ENCODE data around the gene NFKBIL1.
"Not testable (repeated sequence)": the region's sequence is repeated elsewhere in the genome, so short reads cannot be mapped to it uniquely, and the experiment has no call there.

Gene NFKBIL1

GRCh38 chr6:31551371-31551770 is 4.0 kb downstream of the NFKBIL1 start:
- peak; percentile 17 for DNase-seq (ENCODE audit: low read depth)
- H3K9me3 ChIP-seq (ENCODE audit: control insufficient read depth, low read length); H3K9ac ChIP-seq (ENCODE audit: low read length); H3K4me3 ChIP-seq (ENCODE audit: low read length); H3K27me3 ChIP-seq (replicated peaks; ENCODE audit: control insufficient read depth, insufficient read depth, low read length): not testable (repeated sequence)
- Histone ChIP-seq H3K36me3 (ENCODE audit: control insufficient read depth, insufficient read depth, low read length, severe bottlenecking) (peaks cover 43% of the 10 kb centered on the region), H3K4me1 (ENCODE audit: control insufficient read depth, insufficient read depth, low read length) (peaks cover 13% of the 10 kb centered on the region)

- Histone ChIP-seq H3K9me3 (ENCODE audit: control insufficient read depth, low read length) (no peaks in the 10 kb centered on the region), H3K4me3 (ENCODE audit: low read length) (no peak overlapping the region), H3K36me3 (ENCODE audit: control insufficient read depth, insufficient read depth, low read length, severe bottlenecking) (peaks cover 46% of the 10 kb centered on the region), H3K9ac (ENCODE audit: low read length) (no peak overlapping the region), H3K27me3 (replicated peaks; ENCODE audit: control insufficient read depth, insufficient read depth, low read length) (no peaks in the 10 kb centered on the region), H3K4me1 (ENCODE audit: control insufficient read depth, insufficient read depth, low read length) (peaks cover 22% of the 10 kb centered on the region)
- DNase-seq (ENCODE audit: low read depth): no peak
These were observed 8.9 kb downstream of the NFKBIL1 start for GRCh38 chr6:31556307-31556706.

GRCh38 chr6:31557443-31558317 is 10.3 kb downstream of the NFKBIL1 start:
- DNase-seq (ENCODE audit: low read depth): no peak
- Histone ChIP-seq H3K27me3 (replicated peaks; ENCODE audit: control insufficient read depth, insufficient read depth, low read length) (no peaks in the 10 kb centered on the region), H3K4me1 (ENCODE audit: control insufficient read depth, insufficient read depth, low read length) (peaks cover 22% of the 10 kb centered on the region), H3K36me3 (ENCODE audit: control insufficient read depth, insufficient read depth, low read length, severe bottlenecking) (peaks cover 45% of the 10 kb centered on the region), H3K4me3 (ENCODE audit: low read length) (no peak overlapping the region), H3K9ac (ENCODE audit: low read length) (no peak overlapping the region), H3K9me3 (ENCODE audit: control insufficient read depth, low read length) (no peaks in the 10 kb centered on the region)

- Histone ChIP-seq H3K36me3 (ENCODE audit: control insufficient read depth, insufficient read depth, low read length, severe bottlenecking) (peaks cover 42% of the 10 kb centered on the region), H3K9ac (ENCODE audit: low read length) (no peak overlapping the region)
- no peak for DNase-seq (ENCODE audit: low read depth)
These were observed 10.9 kb downstream of the NFKBIL1 start for GRCh38 chr6:31558318-31558625.

GRCh38 chr6:31558631-31559500 is 11.5 kb downstream of the NFKBIL1 start:
- Histone ChIP-seq H3K9me3 (ENCODE audit: control insufficient read depth, low read length) (no peaks in the 10 kb centered on the region), H3K36me3 (ENCODE audit: control insufficient read depth, insufficient read depth, low read length, severe bottlenecking) (peaks cover 39% of the 10 kb centered on the region), H3K4me3 (ENCODE audit: low read length) (no peak overlapping the region), H3K9ac (ENCODE audit: low read length) (no peak overlapping the region), H3K4me1 (ENCODE audit: control insufficient read depth, insufficient read depth, low read length) (peaks cover 31% of the 10 kb centered on the region), H3K27me3 (replicated peaks; ENCODE audit: control insufficient read depth, insufficient read depth, low read length) (no peaks in the 10 kb centered on the region)
- DNase-seq (ENCODE audit: low read depth): no peak

More at GRCh38 chr6:31558318-31558625, 10.9 kb downstream of the NFKBIL1 start:
- no peaks in the 10 kb centered on the region for H3K9me3 ChIP-seq (ENCODE audit: control insufficient read depth, low read length)
- H3K4me3 ChIP-seq (ENCODE audit: low read length): no peak overlapping the region
- H3K4me1 ChIP-seq (ENCODE audit: control insufficient read depth, insufficient read depth, low read length): peaks cover 26% of the 10 kb centered on the region
- no peaks in the 10 kb centered on the region for H3K27me3 ChIP-seq (replicated peaks; ENCODE audit: control insufficient read depth, insufficient read depth, low read length)

GRCh38 chr6:31559606-31559957 is 12.2 kb downstream of the NFKBIL1 start:
- Histone ChIP-seq H3K9me3 (ENCODE audit: control insufficient read depth, low read length) (no peaks in the 10 kb centered on the region), H3K4me3 (ENCODE audit: low read length) (no peak overlapping the region), H3K9ac (ENCODE audit: low read length) (no peak overlapping the region), H3K27me3 (replicated peaks; ENCODE audit: control insufficient read depth, insufficient read depth, low read length) (no peaks in the 10 kb centered on the region), H3K4me1 (ENCODE audit: control insufficient read depth, insufficient read depth, low read length) (peaks cover 31% of the 10 kb centered on the region), H3K36me3 (ENCODE audit: control insufficient read depth, insufficient read depth, low read length, severe bottlenecking) (peaks cover 33% of the 10 kb centered on the region)
- no peak for DNase-seq (ENCODE audit: low read depth)

- H3K9me3 ChIP-seq (ENCODE audit: control insufficient read depth, low read length): no peaks in the 10 kb centered on the region
- H3K9ac ChIP-seq (ENCODE audit: low read length): no peak overlapping the region
- peaks cover 31% of the 10 kb centered on the region for H3K4me1 ChIP-seq (ENCODE audit: control insufficient read depth, insufficient read depth, low read length)
- peaks cover 31% of the 10 kb centered on the region for H3K36me3 ChIP-seq (ENCODE audit: control insufficient read depth, insufficient read depth, low read length, severe bottlenecking)
- H3K4me3 ChIP-seq (ENCODE audit: low read length): no peak overlapping the region
- DNase-seq (ENCODE audit: low read depth): peak; percentile 10
- no peaks in the 10 kb centered on the region for H3K27me3 ChIP-seq (replicated peaks; ENCODE audit: control insufficient read depth, insufficient read depth, low read length)
These were observed 12.7 kb downstream of the NFKBIL1 start for GRCh38 chr6:31559958-31560696.

GRCh38 chr6:31560697-31561058 is 13.3 kb downstream of the NFKBIL1 start:
- H3K36me3 ChIP-seq (ENCODE audit: control insufficient read depth, insufficient read depth, low read length, severe bottlenecking): peaks cover 31% of the 10 kb centered on the region
- H3K9me3 ChIP-seq (ENCODE audit: control insufficient read depth, low read length): no peaks in the 10 kb centered on the region
- H3K4me3 ChIP-seq (ENCODE audit: low read length): no peak overlapping the region
- no peak overlapping the region for H3K9ac ChIP-seq (ENCODE audit: low read length)
- DNase-seq (ENCODE audit: low read depth): no peak
- no peaks in the 10 kb centered on the region for H3K27me3 ChIP-seq (replicated peaks; ENCODE audit: control insufficient read depth, insufficient read depth, low read length)
- peaks cover 31% of the 10 kb centered on the region for H3K4me1 ChIP-seq (ENCODE audit: control insufficient read depth, insufficient read depth, low read length)

GRCh38 chr6:31567531-31568370 is 20.3 kb downstream of the NFKBIL1 start:
- peaks cover 17% of the 10 kb centered on the region for H3K4me1 ChIP-seq (ENCODE audit: control insufficient read depth, insufficient read depth, low read length)
- DNase-seq (ENCODE audit: low read depth): no peak
- no peak overlapping the region for H3K4me3 ChIP-seq (ENCODE audit: low read length)
- no peak overlapping the region for H3K9ac ChIP-seq (ENCODE audit: low read length)
- H3K36me3 ChIP-seq (ENCODE audit: control insufficient read depth, insufficient read depth, low read length, severe bottlenecking): no peaks in the 10 kb centered on the region
- H3K9me3 ChIP-seq (ENCODE audit: control insufficient read depth, low read length): no peaks in the 10 kb centered on the region
- no peaks in the 10 kb centered on the region for H3K27me3 ChIP-seq (replicated peaks; ENCODE audit: control insufficient read depth, insufficient read depth, low read length)

GRCh38 chr6:31568537-31568961 is 21.1 kb downstream of the NFKBIL1 start:
- Histone ChIP-seq H3K9me3 (ENCODE audit: control insufficient read depth, low read length) (no peaks in the 10 kb centered on the region), H3K4me3 (ENCODE audit: low read length) (no peak overlapping the region), H3K27me3 (replicated peaks; ENCODE audit: control insufficient read depth, insufficient read depth, low read length) (peaks cover 4% of the 10 kb centered on the region), H3K9ac (ENCODE audit: low read length) (no peak overlapping the region), H3K4me1 (ENCODE audit: control insufficient read depth, insufficient read depth, low read length) (peaks cover 10% of the 10 kb centered on the region), H3K36me3 (ENCODE audit: control insufficient read depth, insufficient read depth, low read length, severe bottlenecking) (no peaks in the 10 kb centered on the region)
- no peak for DNase-seq (ENCODE audit: low read depth)
